Hippocampal formation (tissue), 2 donors: ENCODE data around the gene VSNL1.

Experiments
- DNase-seq, 2 donors: peaks; one replicate each; lab custom pipeline; 2025; lab: John Stamatoyannopoulos, UW

VSNL1 gene

GRCh38 chr2:17583166-17583565 is 42.7 kb downstream of the VSNL1 start:
- DNase-seq, result no peak

- DNase-seq, result no peak
These were observed 43.1 kb downstream of the VSNL1 start for GRCh38 chr2:17583646-17584045.

GRCh38 chr2:17584689-17585088 is 44.2 kb downstream of the VSNL1 start:
- DNase-seq, result no peak

- no peak for DNase-seq
These were observed 47.0 kb downstream of the VSNL1 start for GRCh38 chr2:17587469-17587868.

- DNase-seq, result no peak
These were observed 47.5 kb downstream of the VSNL1 start for GRCh38 chr2:17588031-17588430.

GRCh38 chr2:17589406-17590035 is 49.0 kb downstream of the VSNL1 start:
- DNase-seq, result no peak

- no peak for DNase-seq
These were observed 49.9 kb downstream of the VSNL1 start for GRCh38 chr2:17590342-17590911.

GRCh38 chr2:17591846-17592245 is 51.4 kb downstream of the VSNL1 start:
- DNase-seq, result no peak

- no peak for DNase-seq
These were observed 52.4 kb downstream of the VSNL1 start for GRCh38 chr2:17592731-17593409.

DNA sequence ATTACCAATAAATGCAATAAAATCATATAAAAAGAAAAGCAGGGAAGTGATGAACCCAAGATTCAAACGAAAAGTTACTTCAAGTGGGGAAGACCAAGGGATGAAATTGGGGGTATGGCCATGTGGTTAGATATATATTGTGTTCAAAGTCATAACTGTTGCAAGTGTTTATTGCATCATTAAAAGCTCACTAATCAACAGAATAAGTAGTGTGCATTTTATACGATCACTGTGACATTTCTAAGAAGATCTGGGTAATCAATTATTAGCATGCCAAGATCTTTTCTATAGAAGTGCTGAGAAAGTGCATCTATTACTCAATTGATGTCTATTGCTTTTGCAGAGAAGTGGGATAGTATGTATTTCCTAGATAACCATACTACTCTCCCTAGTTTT is 52.9 kb downstream of the VSNL1 start:
- no peak for DNase-seq

- DNase-seq, result no peak
These were observed 53.5 kb downstream of the VSNL1 start for GRCh38 chr2:17593841-17594491.

GRCh38 chr2:17594533-17595401 is 54.3 kb downstream of the VSNL1 start:
- DNase-seq, result no peak

GRCh38 chr2:17599617-17600016 is 59.1 kb downstream of the VSNL1 start:
- no peak for DNase-seq

GRCh38 chr2:17600556-17601204 is 60.2 kb downstream of the VSNL1 start:
- no peak for DNase-seq

DNA sequence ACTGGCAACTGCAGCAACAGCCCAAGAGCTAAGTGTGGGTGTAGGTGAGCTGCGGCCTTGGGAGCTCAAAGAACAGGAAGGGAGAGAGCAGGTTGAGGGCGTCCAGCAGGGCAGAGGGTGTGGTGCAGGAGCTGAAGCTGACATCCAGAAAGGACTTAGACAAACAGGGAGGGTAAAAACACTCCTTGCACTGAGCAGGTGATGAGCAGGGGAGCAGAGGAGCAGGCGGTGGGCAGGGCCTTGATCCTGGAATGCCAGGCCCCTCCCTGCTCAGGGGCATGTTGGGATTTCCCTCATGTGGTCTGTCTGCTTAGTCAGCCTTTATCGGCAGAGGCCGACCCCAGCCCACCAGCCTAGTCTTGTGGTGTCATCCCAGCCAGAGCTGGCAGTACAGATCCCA is 63.6 kb downstream of the VSNL1 start:
- no peak for DNase-seq

- no peak for DNase-seq
These were observed 65.2 kb downstream of the VSNL1 start for GRCh38 chr2:17605696-17606095.

GRCh38 chr2:17606851-17607250 is 66.4 kb downstream of the VSNL1 start:
- no peak for DNase-seq

DNA sequence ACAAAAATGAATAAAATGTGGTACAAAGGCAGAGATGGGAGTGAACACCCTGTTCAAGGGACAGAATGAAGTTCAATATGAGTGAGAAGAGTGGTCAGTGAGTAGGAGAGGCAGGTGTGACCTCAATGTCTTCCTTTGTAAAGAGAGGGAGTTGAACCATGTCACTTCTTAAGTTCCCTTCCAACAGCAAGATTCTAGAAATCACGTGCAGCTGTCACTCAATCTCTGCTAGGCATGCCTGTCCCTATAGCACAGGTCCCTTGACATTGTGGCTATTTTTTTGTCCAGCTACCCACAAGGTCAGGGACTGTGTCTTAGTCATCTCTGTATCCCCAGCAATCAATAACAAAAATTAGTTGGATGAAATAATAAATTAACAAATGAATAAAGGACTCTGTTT is 66.9 kb downstream of the VSNL1 start:
- DNase-seq, result no peak

- no peak for DNase-seq
These were observed 67.8 kb downstream of the VSNL1 start for GRCh38 chr2:17608251-17608650.

- DNase-seq, result no peak
These were observed 70.0 kb downstream of the VSNL1 start for GRCh38 chr2:17610521-17610920.

- no peak for DNase-seq
These were observed 70.5 kb downstream of the VSNL1 start for GRCh38 chr2:17611036-17611435.
